Kidney (tissue), 14 donors: Measurements from ENCODE around the gene PRKN. TPM values are rescaled to one million over a fixed set of nuclear protein-coding genes. Genes with fewer than 3 reads are reported as not detected.
A peak's percentile ranks its signal among the peaks of the same experiment; 100 is the strongest.

Source experiments
- DNase-seq, 5 donors: peaks; one replicate each; pipeline ENCODE4 v3.0.0-alpha.2; 2013 to 2020
- FAIRE-seq: peaks from 2 replicates; lab custom pipeline; 2012; peaks lifted over from hg19 to GRCh38; lab: Jason Lieb, UNC
- H3K27ac ChIP-seq, 2 donors: one replicate each; pipeline ENCODE4 v1.7.0; 2013; ENCODE audit warnings: low read depth in 2 of 2, low read length in 2 of 2, inconsistent platforms in 1 of 2
- H3K27me3 ChIP-seq: one replicate; pipeline ENCODE4 v1.7.1; 2013; ENCODE audit warnings: low read length, inconsistent platforms; ENCODE audit not compliant: control insufficient read depth, insufficient read depth
- H3K36me3 ChIP-seq, 3 donors: one replicate each; pipeline versions ENCODE4 v1.7.0 to v1.7.1; 2013; ENCODE audit warnings: low read length in 3 of 3, control low read depth in 1 of 3, inconsistent platforms in 1 of 3; ENCODE audit not compliant: insufficient read depth in 3 of 3, control insufficient read depth in 2 of 3
- H3K4me1 ChIP-seq, 3 donors: one replicate each; pipeline versions ENCODE4 v1.7.0 to v1.7.1; 2013; ENCODE audit warnings: low read length in 3 of 3, inconsistent platforms in 1 of 3, low read depth in 1 of 3; ENCODE audit not compliant: control insufficient read depth in 2 of 3, insufficient read depth in 2 of 3
- H3K4me3 ChIP-seq, 3 donors: one replicate each; pipeline versions ENCODE4 v1.7.0 to v1.8.1; 2013; ENCODE audit warnings: low read length in 3 of 3, control low read depth in 1 of 3, inconsistent platforms in 1 of 3
- H3K9ac ChIP-seq, 3 donors: one replicate each; pipeline versions ENCODE4 v1.7.0 to v1.7.1; 2013; ENCODE audit warnings: low read length in 3 of 3, control low read depth in 1 of 3, inconsistent platforms in 1 of 3
- H3K9me3 ChIP-seq, 3 donors: one replicate each; pipeline versions ENCODE4 v1.7.0 to v1.7.1; 2013; ENCODE audit warnings: low read length in 3 of 3, control low read depth in 1 of 3, inconsistent platforms in 1 of 3; ENCODE audit not compliant: control insufficient read depth in 2 of 3, insufficient read depth in 1 of 3
- CTCF ChIP-seq: IDR thresholded peaks from 3 replicates; pipeline ENCODE4 v1.5.1; 2012; ENCODE audit warnings: mild to moderate bottlenecking, moderate library complexity, borderline replicate concordance; ENCODE audit not compliant: insufficient read depth; ENCODE audit errors: extremely low read depth
- intact Hi-C: fragments of 100-400 bp; cut with DNase I; formaldehyde crosslinking; loops from one replicate; pipeline ENCODE4 v1.11.1; 2022
- polyA plus RNA-seq: library from polyadenylated mRNA; stranded (reverse); fragments of 350-450 nt; fragmentation: Illumina TruSeq; extraction: RNeasy Lipid Tissue Mini Kit (QIAGEN cat#74804); gene quantifications from one replicate; pipeline ENCODE4 v1.2.3, GENCODE V29; 2014; ENCODE audit warnings: low read depth, low replicate concordance; ENCODE audit not compliant: insufficient read depth
- total RNA-seq: library from RNA; stranded (reverse); fragmentation: NEBNext Ultra II Directional; extraction: Animal tissue kit (Norgen Biotek cat#: 25700); gene quantifications from one replicate; pipeline ENCODE4 v1.2.1, GENCODE V29; 2021
- donor health status: control.
- donor health status: control.
- donor health status: control.
- donor health status: control.
- donor health status: control.
- donor health status: DM: yes; HTN: yes; CAD: no.
- donor health status: Normal renal cell carcinoma (clear cell type).

Gene PRKN
- total and polyA plus RNA-seq, 2 donors from 2014 or later = 8.6 to 10.4 TPM

DNA sequence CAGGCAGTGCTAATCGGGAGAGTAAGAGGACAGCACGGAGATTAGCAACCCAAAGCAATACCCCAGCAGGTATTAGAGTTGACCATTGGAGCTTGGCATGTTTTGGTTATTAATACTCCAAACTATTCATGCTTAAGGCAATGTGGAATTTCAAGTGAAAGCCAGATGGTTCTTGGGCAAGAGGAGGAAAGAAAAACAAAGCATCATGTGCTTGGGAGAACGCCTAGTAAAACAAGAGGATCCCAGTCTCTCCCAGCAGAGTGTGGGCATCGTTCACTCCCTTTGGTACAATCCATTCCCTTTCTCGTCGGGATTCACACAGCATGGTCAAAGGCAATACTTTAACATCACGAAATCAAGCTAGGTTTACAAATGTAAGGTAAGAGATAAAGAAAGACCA is 349.8 kb downstream of the PRKN start:
- no peak overlapping the region for H3K27ac ChIP-seq
- intact Hi-C loops = no loop called here
- DNase-seq (no peak), FAIRE-seq (no peak)
- no peaks in the 10 kb centered on the region for H3K36me3 ChIP-seq
- H3K27me3 ChIP-seq = no peaks in the 10 kb centered on the region
- no peaks in the 10 kb centered on the region for H3K9me3 ChIP-seq
- TF ChIP-seq CTCF = no peak
- H3K9ac ChIP-seq = no peak overlapping the region
- peaks cover 0 to 5% (median 0%) of the 10 kb centered on the region in 3 donors for H3K4me1 ChIP-seq
- no peak overlapping the region for H3K4me3 ChIP-seq

GRCh38 chr6:162373868-162374267 is 353.7 kb downstream of the PRKN start:
- H3K9me3 ChIP-seq = no peaks in the 10 kb centered on the region
- FAIRE-seq (no peak), DNase-seq (no peak)
- intact Hi-C loops = no loop called here
- peaks cover 0 to 9% (median 3%) of the 10 kb centered on the region in 3 donors for H3K4me1 ChIP-seq
- TF ChIP-seq CTCF = no peak
- H3K4me3 ChIP-seq = no peak overlapping the region
- H3K9ac ChIP-seq = no peak overlapping the region
- H3K27me3 ChIP-seq = no peaks in the 10 kb centered on the region
- no peaks in the 10 kb centered on the region for H3K36me3 ChIP-seq
- no peak overlapping the region for H3K27ac ChIP-seq

- FAIRE-seq (peak; percentile 94), DNase-seq (peak in 1 of 5 donors; percentile 27)
- Histone ChIP-seq H3K27me3 (no peaks in the 10 kb centered on the region), H3K9ac (no peak overlapping the region), H3K27ac (no peak overlapping the region), H3K36me3 (no peaks in the 10 kb centered on the region), H3K4me3 (peak overlapping the region in 1 of 3 donors; percentile 29), H3K9me3 (no peaks in the 10 kb centered on the region), H3K4me1 (peaks cover 0 to 9% (median 6%) of the 10 kb centered on the region in 3 donors)
- no peak for TF ChIP-seq CTCF
- intact Hi-C loops = no loop called here
Observed at GRCh38 chr6:162373192-162373591, 354.4 kb downstream of the PRKN start.

- H3K9ac ChIP-seq = no peak overlapping the region
- FAIRE-seq (no peak), DNase-seq (no peak)
- H3K36me3 ChIP-seq = no peaks in the 10 kb centered on the region
- H3K4me1 ChIP-seq = peaks cover 0 to 6% (median 4%) of the 10 kb centered on the region in 3 donors
- H3K27me3 ChIP-seq = no peaks in the 10 kb centered on the region
- H3K9me3 ChIP-seq = no peaks in the 10 kb centered on the region
- no peak for TF ChIP-seq CTCF
- no peak overlapping the region for H3K4me3 ChIP-seq
- no peak overlapping the region for H3K27ac ChIP-seq
- intact Hi-C loops = no loop called here
Observed at GRCh38 chr6:162372106-162372505, 355.5 kb downstream of the PRKN start.
